HEK293 (cell line): ENCODE data around the gene MCOLN1.
"Not testable (repeated sequence)": the region's sequence is repeated elsewhere in the genome, so short reads cannot be mapped to it uniquely, and the experiment has no call there.

Experiments
- SP2 ChIP-seq: fragments of 450-650 bp; formaldehyde crosslinking; IDR thresholded peaks from 2 replicates; pipeline ENCODE4 v1.5.1; 2016; ENCODE audit warnings: missing biosample characterization, missing genetic modification characterization
- ZFP3 ChIP-seq: fragments of 450-650 bp; formaldehyde crosslinking; IDR thresholded peaks from 2 replicates; pipeline ENCODE4 v1.5.1; 2016; ENCODE audit warnings: low read depth, missing biosample characterization, missing genetic modification characterization
- ZNF10 ChIP-seq: fragments of 450-650 bp; formaldehyde crosslinking; IDR thresholded peaks from 2 replicates; pipeline ENCODE4 v1.5.1; 2017; ENCODE audit warnings: missing biosample characterization, missing genetic modification characterization
- ZNF121 ChIP-seq: fragments of 450-650 bp; formaldehyde crosslinking; IDR thresholded peaks from 2 replicates; pipeline ENCODE4 v1.5.1; 2016; ENCODE audit warnings: missing biosample characterization, missing genetic modification characterization
- ZNF510 ChIP-seq: fragments of 450-650 bp; formaldehyde crosslinking; IDR thresholded peaks from 2 replicates; pipeline ENCODE4 v1.5.1; 2018; ENCODE audit warnings: mild to moderate bottlenecking, missing genetic modification characterization, missing biosample characterization; ENCODE audit not compliant: insufficient replicate concordance
- TF ChIP-seq, protein P1 (sequence below): fragments of 450-650 bp; formaldehyde crosslinking; IDR thresholded peaks from 2 replicates; pipeline ENCODE4 v1.5.1; 2016; ENCODE audit warnings: missing biosample characterization, missing genetic modification characterization
- TF ChIP-seq, protein P2 (sequence below): fragments of 450-650 bp; formaldehyde crosslinking; IDR thresholded peaks from 2 replicates; pipeline ENCODE4 v1.5.1; 2016; ENCODE audit warnings: missing biosample characterization, missing genetic modification characterization

DNA sequence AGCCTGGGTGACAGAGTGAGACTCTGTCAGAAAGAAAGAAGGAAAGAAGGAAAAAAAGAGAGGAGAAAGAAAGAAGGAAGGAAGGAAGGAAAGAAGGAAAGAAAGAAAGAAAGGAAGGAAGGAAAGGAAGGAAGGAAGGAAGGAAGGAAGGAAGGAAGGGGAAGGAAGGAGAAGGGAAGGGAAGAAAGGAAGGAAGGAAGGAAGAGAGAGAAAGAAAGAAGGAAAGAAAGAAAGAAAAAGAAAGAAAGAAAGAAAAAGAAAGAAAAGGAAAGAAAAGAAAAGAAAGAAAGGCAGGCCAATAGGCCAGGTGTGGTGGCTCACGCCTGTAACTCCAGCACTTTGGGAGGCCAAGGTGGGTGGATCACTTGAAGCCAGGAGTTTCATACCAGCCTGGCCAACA is 55.0 kb downstream of the MCOLN1 start:
- TF ChIP-seq, protein P1, sequence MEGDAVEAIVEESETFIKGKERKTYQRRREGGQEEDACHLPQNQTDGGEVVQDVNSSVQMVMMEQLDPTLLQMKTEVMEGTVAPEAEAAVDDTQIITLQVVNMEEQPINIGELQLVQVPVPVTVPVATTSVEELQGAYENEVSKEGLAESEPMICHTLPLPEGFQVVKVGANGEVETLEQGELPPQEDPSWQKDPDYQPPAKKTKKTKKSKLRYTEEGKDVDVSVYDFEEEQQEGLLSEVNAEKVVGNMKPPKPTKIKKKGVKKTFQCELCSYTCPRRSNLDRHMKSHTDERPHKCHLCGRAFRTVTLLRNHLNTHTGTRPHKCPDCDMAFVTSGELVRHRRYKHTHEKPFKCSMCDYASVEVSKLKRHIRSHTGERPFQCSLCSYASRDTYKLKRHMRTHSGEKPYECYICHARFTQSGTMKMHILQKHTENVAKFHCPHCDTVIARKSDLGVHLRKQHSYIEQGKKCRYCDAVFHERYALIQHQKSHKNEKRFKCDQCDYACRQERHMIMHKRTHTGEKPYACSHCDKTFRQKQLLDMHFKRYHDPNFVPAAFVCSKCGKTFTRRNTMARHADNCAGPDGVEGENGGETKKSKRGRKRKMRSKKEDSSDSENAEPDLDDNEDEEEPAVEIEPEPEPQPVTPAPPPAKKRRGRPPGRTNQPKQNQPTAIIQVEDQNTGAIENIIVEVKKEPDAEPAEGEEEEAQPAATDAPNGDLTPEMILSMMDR (tag by site-specific recombination): not testable (repeated sequence)
- TF ChIP-seq ZNF121 (tag by site-specific recombination); ZFP3; ZNF10 (tag by site-specific recombination); ZNF510 (tag by site-specific recombination); SP2 (tag by site-specific recombination): not testable (repeated sequence)
- TF ChIP-seq, protein P2, sequence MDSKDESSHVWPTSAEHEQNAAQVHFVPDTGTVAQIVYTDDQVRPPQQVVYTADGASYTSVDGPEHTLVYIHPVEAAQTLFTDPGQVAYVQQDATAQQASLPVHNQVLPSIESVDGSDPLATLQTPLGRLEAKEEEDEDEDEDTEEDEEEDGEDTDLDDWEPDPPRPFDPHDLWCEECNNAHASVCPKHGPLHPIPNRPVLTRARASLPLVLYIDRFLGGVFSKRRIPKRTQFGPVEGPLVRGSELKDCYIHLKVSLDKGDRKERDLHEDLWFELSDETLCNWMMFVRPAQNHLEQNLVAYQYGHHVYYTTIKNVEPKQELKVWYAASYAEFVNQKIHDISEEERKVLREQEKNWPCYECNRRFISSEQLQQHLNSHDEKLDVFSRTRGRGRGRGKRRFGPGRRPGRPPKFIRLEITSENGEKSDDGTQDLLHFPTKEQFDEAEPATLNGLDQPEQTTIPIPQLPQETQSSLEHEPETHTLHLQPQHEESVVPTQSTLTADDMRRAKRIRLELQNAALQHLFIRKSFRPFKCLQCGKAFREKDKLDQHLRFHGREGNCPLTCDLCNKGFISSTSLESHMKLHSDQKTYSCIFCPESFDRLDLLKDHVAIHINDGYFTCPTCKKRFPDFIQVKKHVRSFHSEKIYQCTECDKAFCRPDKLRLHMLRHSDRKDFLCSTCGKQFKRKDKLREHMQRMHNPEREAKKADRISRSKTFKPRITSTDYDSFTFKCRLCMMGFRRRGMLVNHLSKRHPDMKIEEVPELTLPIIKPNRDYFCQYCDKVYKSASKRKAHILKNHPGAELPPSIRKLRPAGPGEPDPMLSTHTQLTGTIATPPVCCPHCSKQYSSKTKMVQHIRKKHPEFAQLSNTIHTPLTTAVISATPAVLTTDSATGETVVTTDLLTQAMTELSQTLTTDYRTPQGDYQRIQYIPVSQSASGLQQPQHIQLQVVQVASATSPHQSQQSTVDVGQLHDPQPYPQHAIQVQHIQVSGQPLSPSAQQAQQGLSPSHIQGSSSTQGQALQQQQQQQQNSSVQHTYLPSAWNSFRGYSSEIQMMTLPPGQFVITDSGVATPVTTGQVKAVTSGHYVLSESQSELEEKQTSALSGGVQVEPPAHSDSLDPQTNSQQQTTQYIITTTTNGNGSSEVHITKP (tag by site-specific recombination): not testable (repeated sequence)
